Measurements from ENCODE around the gene PALM2AKAP2.

The PALM2AKAP2 gene

GRCh38 chr9:109779711-109780452, at the start of gene PALM2AKAP2:
Gene PALM2AKAP2, plus strand, starts transcription at chr9:109780198. Its CDS starts 291 bp downstream, at chr9:109780489.
- DNase-seq = no peak

- DNase-seq = no peak
These were observed 49.8 kb upstream of the PALM2AKAP2 start for GRCh38 chr9:109730228-109730627.

- DNase-seq = no peak
These were observed 46.3 kb upstream of the PALM2AKAP2 start for GRCh38 chr9:109733690-109734089.

- DNase-seq = no peak
These were observed 45.2 kb upstream of the PALM2AKAP2 start for GRCh38 chr9:109734814-109735213.

- no peak for DNase-seq
These were observed 44.2 kb upstream of the PALM2AKAP2 start for GRCh38 chr9:109735801-109736200.

GRCh38 chr9:109737295-109737694, 42.7 kb upstream of the PALM2AKAP2 start:
- DNase-seq = no peak

GRCh38 chr9:109739760-109740159, 40.2 kb upstream of the PALM2AKAP2 start:
- no peak for DNase-seq

- DNase-seq = no peak
These were observed 37.1 kb upstream of the PALM2AKAP2 start for GRCh38 chr9:109742776-109743348.

- DNase-seq = no peak
These were observed 36.3 kb upstream of the PALM2AKAP2 start for GRCh38 chr9:109743696-109744095.

GRCh38 chr9:109745335-109746283, 34.4 kb upstream of the PALM2AKAP2 start:
- DNase-seq = no peak

- no peak for DNase-seq
These were observed 28.7 kb upstream of the PALM2AKAP2 start for GRCh38 chr9:109751253-109751652.

- no peak for DNase-seq
These were observed 26.7 kb upstream of the PALM2AKAP2 start for GRCh38 chr9:109753308-109753707.

GRCh38 chr9:109755040-109755439, 25.0 kb upstream of the PALM2AKAP2 start:
- no peak for DNase-seq

- no peak for DNase-seq
These were observed 20.4 kb upstream of the PALM2AKAP2 start for GRCh38 chr9:109759589-109759988.

GRCh38 chr9:109765278-109765677, 14.7 kb upstream of the PALM2AKAP2 start:
- DNase-seq = no peak

GRCh38 chr9:109765830-109766229, 14.2 kb upstream of the PALM2AKAP2 start:
- DNase-seq = no peak

- DNase-seq = no peak
These were observed 13.6 kb upstream of the PALM2AKAP2 start for GRCh38 chr9:109766351-109766750.

- no peak for DNase-seq
These were observed 12.6 kb upstream of the PALM2AKAP2 start for GRCh38 chr9:109767404-109767803.

GRCh38 chr9:109767814-109768213, 12.2 kb upstream of the PALM2AKAP2 start:
- DNase-seq = no peak

- no peak for DNase-seq
These were observed 10.7 kb upstream of the PALM2AKAP2 start for GRCh38 chr9:109769250-109769649.

- DNase-seq = no peak
These were observed 9.9 kb upstream of the PALM2AKAP2 start for GRCh38 chr9:109770101-109770500.

- no peak for DNase-seq
These were observed 8.9 kb upstream of the PALM2AKAP2 start for GRCh38 chr9:109771087-109771486.

- DNase-seq = no peak
These were observed 8.0 kb upstream of the PALM2AKAP2 start for GRCh38 chr9:109771796-109772531.
